Measurements from ENCODE around the gene KIF21A.

KIF21A gene

DNA sequence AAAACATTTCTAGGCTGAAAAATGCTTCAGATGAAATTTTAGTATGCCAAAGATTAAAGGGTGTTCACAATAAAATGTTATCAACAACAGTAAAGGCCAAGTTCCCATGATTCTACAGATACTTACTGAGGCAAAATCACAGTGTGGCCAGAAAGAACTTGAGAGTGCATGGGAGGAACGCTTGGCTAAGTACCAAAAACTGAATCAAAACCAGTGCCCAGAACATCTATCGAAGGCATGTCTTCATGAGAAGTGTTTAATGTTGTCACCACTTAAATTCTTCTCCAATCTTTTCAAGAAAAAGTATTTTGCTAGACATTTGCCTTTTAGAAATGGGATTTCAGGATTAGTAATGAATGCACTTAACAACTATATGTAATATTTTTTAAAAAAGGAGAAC is 41.5 kb downstream of the KIF21A start:
- TF ChIP-seq CTCF (IDR thresholded peaks at IDR 0.05; ENCODE audit: low read depth, low read length) = no peak
- peak; percentile 3 for DNase-seq (ENCODE audit: extremely low read depth, low read depth)

DNA sequence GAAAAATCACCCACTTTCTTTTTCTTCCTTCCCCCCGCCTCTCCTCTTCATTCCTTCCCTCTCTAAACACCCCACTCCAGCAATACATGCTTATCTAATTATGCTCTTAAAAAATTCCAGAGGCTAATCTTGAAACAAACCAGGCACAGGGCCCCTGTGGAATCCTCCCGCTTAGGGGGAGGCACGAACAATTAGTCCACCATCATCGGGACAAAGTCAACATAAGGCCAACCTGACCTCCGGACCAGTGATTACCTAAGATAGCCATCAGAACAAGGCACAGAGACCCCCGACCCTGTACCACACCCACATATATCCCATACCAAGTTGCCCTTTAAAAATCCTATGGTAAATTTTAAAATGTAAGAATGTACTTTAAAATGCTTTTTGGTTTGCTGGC is 47.1 kb downstream of the KIF21A start:
- no peak for TF ChIP-seq CTCF (IDR thresholded peaks at IDR 0.05; ENCODE audit: low read depth, low read length)
- DNase-seq (ENCODE audit: extremely low read depth, low read depth) = no peak

DNA sequence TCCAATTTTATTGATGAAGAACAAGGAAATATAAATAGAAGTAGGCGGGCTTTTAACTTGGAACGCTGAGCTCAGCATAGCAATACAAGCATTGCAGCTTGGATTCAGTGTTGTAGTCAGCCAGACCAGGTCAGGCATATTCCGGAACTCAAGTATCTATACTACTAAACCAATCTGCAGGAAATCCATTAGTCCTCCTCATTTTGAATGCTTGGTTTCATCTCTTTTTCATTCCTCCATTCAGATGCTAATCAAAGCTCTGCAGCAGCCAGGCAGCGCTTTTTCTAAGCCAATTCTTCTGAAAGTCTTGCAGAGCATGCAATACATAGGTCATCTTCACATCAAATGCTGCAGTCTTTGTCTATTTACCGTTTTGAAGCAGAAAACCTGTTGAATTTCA is 49.0 kb downstream of the KIF21A start:
- no peak for DNase-seq (ENCODE audit: extremely low read depth, low read depth)
- no peak for TF ChIP-seq CTCF (IDR thresholded peaks at IDR 0.05; ENCODE audit: low read depth, low read length)

GRCh38 chr12:39393179-39393578 is 49.7 kb downstream of the KIF21A start:
- no peak for DNase-seq (ENCODE audit: extremely low read depth, low read depth)
- TF ChIP-seq CTCF (IDR thresholded peaks at IDR 0.05; ENCODE audit: low read depth, low read length) = no peak

GRCh38 chr12:39392154-39392925 is 50.6 kb downstream of the KIF21A start:
- no peak for TF ChIP-seq CTCF (IDR thresholded peaks at IDR 0.05; ENCODE audit: low read depth, low read length)
- DNase-seq (ENCODE audit: extremely low read depth, low read depth) = no peak

GRCh38 chr12:39390752-39391151 is 52.2 kb downstream of the KIF21A start:
- no peak for DNase-seq (ENCODE audit: extremely low read depth, low read depth)
- no peak for TF ChIP-seq CTCF (IDR thresholded peaks at IDR 0.05; ENCODE audit: low read depth, low read length)

DNA sequence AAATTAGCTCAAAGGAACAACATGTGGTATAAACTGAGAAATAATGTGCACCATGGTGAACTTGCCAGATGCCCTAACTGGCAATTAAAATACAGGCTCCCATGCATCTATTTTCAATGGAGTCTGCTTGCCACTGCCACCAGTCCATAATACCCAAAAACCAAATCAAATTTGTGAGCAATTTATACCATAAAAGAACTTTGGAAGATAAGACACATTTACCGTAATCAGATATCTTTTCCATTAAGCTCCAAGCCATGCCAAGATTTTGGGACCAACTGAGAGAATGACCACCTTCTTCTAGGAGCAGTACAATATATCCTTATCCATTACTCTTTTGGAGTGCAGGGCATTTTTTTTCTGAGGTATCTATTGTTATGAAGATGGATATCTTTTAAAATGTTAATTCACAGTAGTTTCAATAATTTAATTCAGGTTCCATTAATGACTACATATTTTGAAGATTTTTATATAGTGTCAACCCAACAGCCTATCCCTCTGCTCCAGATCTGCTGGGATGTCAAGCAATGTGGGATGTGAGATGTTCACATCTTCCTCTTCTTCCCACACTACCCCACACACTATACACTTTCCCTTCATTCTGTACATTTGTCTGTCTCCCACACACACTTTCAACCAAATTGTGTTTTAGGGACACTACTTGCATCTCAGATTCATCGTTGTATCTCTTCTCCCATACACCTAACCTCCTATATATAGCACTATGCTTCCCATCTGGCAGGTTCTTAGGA is 53.3 kb downstream of the KIF21A start:
- no peak for TF ChIP-seq CTCF (IDR thresholded peaks at IDR 0.05; ENCODE audit: low read depth, low read length)
- no peak for DNase-seq (ENCODE audit: extremely low read depth, low read depth)

Measured in AG09319 (cell line).